Activated CD4-positive, alpha-beta T cell treated with anti-CD3 and anti-CD28 coated beads, Interleukin-2, amount 10 ng/mL, durations not matched to agents 7 days and 5 days (primary cell): ENCODE data around the gene DPM2. TPM values are rescaled to one million over a fixed set of nuclear protein-coding genes. Genes with fewer than 3 reads are reported as not detected.

Experiments
- CTCF ChIA-PET: fragments of 350-600 bp; sonication (Branson Sonifier 250); formaldehyde crosslinking; loops from one replicate; lab custom pipeline; 2021; ENCODE audit warnings: antibody characterized with exemption; lab: Charles Lee
- POLR2A ChIA-PET: fragments of 350-600 bp; sonication (Branson Sonifier 250); formaldehyde crosslinking; loops from one replicate; lab custom pipeline; 2021; ENCODE audit warnings: antibody characterized with exemption; lab: Charles Lee
- DNase-seq: peaks from one replicate; pipeline ENCODE4 v3.0.0-alpha.2; 2020
- H3K27ac Mint-ChIP-seq: one replicate; pipeline ENCODE4 v1.8.0; 2021; ENCODE audit warnings: mild to moderate bottlenecking, moderate library complexity, mixed read lengths
- H3K27me3 Mint-ChIP-seq: one replicate; pipeline ENCODE4 v1.8.0; 2021; ENCODE audit warnings: mixed read lengths
- H3K36me3 Mint-ChIP-seq: one replicate; pipeline ENCODE4 v1.8.0; 2021; ENCODE audit warnings: low read depth, mixed read lengths
- H3K4me1 Mint-ChIP-seq: one replicate; pipeline ENCODE4 v1.8.0; 2021; ENCODE audit warnings: mixed read lengths
- H3K4me3 Mint-ChIP-seq: one replicate; pipeline ENCODE4 v1.8.0; 2021; ENCODE audit warnings: mild to moderate bottlenecking, moderate library complexity, mixed read lengths
- H3K9me3 Mint-ChIP-seq: one replicate; pipeline ENCODE4 v1.8.0; 2021; ENCODE audit warnings: mixed read lengths
- total RNA-seq, 2 experiments: library from RNA; stranded (reverse); gene quantifications; one replicate each; pipeline ENCODE4 v1.2.3, GENCODE V29; 2021

The DPM2 gene
- total RNA-seq, 2 experiments from 2014 or later = 79.9 to 80.4 TPM

DNA sequence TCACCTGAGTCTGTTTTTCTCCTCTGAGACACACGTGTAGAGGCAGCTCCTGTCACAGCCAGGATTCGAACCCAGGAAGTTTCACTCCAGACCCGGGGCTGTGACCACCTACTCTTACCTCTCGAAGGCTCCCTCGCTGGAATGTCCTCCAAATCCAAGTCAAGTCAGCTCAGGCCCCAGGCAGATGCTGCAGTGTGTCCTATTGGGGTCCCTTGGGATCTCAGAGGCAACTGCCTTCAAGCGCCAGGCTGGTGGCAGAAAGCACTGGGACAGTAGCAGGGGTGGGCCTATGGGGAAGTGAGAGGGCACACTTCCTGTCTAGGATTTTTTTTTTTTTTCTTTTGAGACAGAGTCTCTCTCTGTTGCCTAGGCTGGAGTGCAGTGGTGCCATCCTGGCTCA, 20.1 kb downstream of the DPM2 start:
- Mint-ChIP-seq H3K27ac (peak overlapping the region; percentile 68), H3K36me3 (peaks cover 7% of the 10 kb centered on the region), H3K4me1 (peaks cover 59% of the 10 kb centered on the region), H3K9me3 (no peaks in the 10 kb centered on the region), H3K4me3 (peak overlapping the region; percentile 5), H3K27me3 (peaks cover 5% of the 10 kb centered on the region)
- ChIA-PET POLR2A (interaction anchor here (0.6 kb wide), 1 partner anchor 60 kb away, joined by 3 read pairs; no protein-coding TSS in a partner anchor), CTCF (interaction anchor here (1.0 to 4.1 kb wide), 5 partner anchors 13 to 207 kb away, joined by 3 to 19 read pairs (median 6); partner anchors contain the start of gene TOR2A)
- no peak for DNase-seq

DNA sequence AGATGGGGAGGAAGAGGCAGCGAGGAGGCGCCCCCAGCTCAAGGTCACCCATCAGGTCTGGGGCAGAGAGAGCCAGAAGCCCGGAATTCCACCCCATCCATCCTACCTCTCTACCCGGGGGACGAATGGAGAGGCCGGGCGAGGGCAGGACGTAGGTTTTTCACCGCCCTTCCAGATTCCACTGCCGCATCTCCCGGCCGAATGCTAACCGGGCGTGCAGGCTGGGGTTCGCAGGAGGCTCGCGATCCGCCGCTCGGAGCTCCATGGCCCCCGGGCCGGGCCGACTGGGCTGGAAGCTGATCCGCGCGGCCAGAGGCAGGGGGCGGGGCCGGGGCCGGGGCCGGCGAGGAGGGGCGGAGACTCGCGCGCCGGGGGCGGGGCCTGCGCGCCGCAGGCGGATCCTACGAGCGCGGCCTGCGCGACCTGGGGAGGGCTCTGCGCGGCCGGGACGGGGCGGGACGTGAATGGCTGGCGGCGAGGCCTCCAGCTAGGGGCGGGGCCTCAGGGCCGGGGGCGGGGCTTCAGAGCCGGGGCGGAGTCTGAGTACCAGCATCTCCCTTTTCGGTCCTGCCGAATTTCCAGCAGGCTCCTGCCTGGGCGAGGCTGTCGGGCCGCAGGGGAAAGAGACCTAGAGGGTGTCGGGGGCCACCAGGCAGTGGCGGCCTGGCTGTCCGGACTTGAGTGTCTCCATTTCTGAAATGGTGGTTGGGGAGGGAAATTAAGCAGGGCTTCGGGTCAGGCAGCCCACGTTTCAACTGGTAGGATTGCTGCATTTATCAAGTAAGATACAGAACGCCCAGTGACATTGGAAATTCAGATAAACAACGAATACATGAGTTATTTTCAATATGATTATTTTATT, 20.7 kb downstream of the DPM2 start, which contains the start of gene ST6GALNAC4:
TSS of gene ST6GALNAC4 (minus strand) at position 322 of the 862 bp plus-strand sequence. CDS start 622 bp downstream, outside the sequence.
- POLR2A ChIA-PET = interaction anchor here (0.6 kb wide), 1 partner anchor 61 kb away, joined by 3 read pairs; no protein-coding TSS in a partner anchor
- CTCF ChIA-PET = interaction anchor here (0.6 to 4.1 kb wide), 8 partner anchors 11 to 208 kb away, joined by 3 to 19 read pairs (median 5); partner anchors contain the start of genes EEIG1 and TOR2A
- Mint-ChIP-seq H3K27ac (peak within 1 kb of the TSS; percentile 87), H3K9me3 (no peaks in the 10 kb centered on the region), H3K4me3 (peak within 1 kb of the TSS; percentile 78), H3K4me1 (peaks cover 62% of the 10 kb centered on the region), H3K27me3 (peaks cover under 1% of the 10 kb centered on the region), H3K36me3 (peaks cover 9% of the 10 kb centered on the region)
- DNase-seq = peak; percentile 94

DNA sequence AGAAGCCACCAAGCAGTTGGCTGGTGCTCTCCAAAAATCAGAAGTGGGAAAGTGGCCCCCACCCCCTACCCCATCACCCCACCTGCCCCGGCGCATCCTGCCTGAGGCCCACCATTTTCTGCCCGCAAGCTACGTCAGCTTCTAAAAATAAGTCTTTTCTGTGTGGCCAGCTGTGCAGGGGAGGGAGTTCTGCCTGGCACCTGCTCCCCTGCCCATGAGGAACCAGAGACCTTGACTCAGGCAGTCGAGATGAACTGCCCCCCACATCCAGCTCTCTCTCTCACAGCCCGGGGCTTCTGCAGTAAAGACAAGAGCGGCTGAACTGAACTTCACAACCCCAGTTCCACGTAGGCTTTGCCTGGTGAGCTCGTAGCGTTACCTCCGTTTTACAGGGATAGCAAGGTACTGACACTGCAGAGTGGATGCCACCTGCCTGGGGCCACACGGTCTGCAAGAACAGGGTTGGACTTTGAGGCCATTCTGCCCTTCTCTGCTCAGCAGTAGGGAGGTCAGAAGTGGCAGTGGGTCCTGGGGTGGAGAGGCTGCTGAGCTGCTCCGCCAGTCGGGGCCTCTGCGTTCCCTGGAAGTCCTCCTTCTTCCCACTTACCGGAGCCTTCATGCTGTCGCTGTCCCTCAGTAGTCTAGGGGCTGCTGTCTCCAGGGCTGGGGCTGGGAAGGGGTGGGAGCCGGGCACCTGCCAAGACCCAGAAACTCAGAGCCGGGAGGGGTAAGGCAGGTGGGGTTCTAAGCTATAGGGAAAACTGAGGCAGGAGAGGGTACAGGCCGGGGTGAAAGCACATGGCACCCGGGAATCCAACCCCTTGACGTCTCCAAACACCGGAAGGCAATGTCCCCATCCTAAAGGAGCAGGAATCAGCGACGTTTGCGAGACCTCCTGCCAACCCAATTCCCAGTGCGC, 21.6 kb downstream of the DPM2 start:
- POLR2A ChIA-PET = interaction anchor here (0.7 kb wide), 2 partner anchors 12 to 145 kb away, joined by 3 read pairs; no protein-coding TSS in a partner anchor
- H3K9me3 Mint-ChIP-seq = no peaks in the 10 kb centered on the region
- CTCF ChIA-PET = interaction anchor here (0.6 to 4.1 kb wide), 8 partner anchors 10 to 484 kb away, joined by 3 to 19 read pairs (median 4); partner anchors contain the start of genes EEIG1 and TOR2A
- peak overlapping the region; percentile 78 for H3K4me3 Mint-ChIP-seq
- peak; percentile 44 for DNase-seq
- H3K36me3 Mint-ChIP-seq = peaks cover 12% of the 10 kb centered on the region
- H3K27ac Mint-ChIP-seq = peak overlapping the region; percentile 87
- H3K27me3 Mint-ChIP-seq = no peaks in the 10 kb centered on the region
- H3K4me1 Mint-ChIP-seq = peaks cover 66% of the 10 kb centered on the region

DNA sequence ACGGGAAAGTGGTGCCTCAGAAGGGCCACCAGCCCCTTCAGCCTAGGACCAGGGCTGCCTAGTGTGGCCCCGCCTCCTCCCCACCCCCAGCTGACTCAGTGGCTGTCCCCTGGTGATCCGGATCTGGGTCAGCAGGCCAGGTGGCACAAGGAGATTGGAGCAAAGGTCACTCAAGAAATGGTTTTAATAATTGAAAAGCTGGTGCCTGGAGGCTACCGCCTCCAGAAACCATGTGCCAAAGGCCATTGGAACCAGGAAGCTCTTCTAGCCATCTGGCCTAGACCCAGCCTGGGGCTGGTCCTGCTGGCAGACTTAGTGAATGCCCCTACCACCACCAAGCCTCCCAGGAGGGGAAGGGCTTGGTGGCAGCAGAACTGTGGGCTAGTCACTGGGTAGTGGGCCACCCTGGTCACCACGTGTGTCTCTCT, 22.3 kb downstream of the DPM2 start:
- Mint-ChIP-seq H3K4me3 (peak overlapping the region; percentile 78), H3K36me3 (peaks cover 17% of the 10 kb centered on the region), H3K27me3 (no peaks in the 10 kb centered on the region), H3K9me3 (no peaks in the 10 kb centered on the region), H3K27ac (peak overlapping the region; percentile 62), H3K4me1 (peaks cover 69% of the 10 kb centered on the region)
- ChIA-PET CTCF (interaction anchor here (0.6 to 4.1 kb wide), 3 partner anchors 45 to 484 kb away, joined by 4 to 19 read pairs (median 15); partner anchors contain the start of gene TOR2A), POLR2A (interaction anchor here (0.7 kb wide), 1 partner anchor 11 kb away, joined by 3 read pairs; no protein-coding TSS in a partner anchor)
- DNase-seq = no peak

DNA sequence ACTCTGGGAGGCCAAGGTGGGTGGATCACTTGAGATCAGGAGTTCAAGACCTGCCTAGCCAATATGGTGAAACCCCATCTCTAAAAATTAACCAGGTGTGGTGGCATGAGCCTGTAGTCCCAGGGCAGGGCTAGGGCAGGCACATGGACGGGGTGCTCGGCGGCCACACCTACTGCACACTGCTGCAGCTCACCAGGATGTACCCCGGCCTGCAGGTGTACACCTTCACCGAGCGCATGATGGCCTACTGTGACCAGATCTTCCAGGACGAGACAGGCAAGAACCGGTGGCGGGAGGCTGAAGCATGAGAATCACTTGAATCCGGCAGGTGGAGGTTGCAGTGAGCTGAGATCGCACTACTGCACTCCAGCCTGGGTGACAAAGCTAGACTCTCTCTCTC, 24.0 kb downstream of the DPM2 start:
- peak overlapping the region; percentile 76 for H3K27ac Mint-ChIP-seq
- POLR2A ChIA-PET = no interaction called here
- CTCF ChIA-PET = interaction anchor here (1.4 kb wide), 1 partner anchor 10 kb away, joined by 3 read pairs; no protein-coding TSS in a partner anchor
- DNase-seq = no peak
- no peaks in the 10 kb centered on the region for H3K27me3 Mint-ChIP-seq
- H3K36me3 Mint-ChIP-seq = peaks cover 17% of the 10 kb centered on the region
- no peaks in the 10 kb centered on the region for H3K9me3 Mint-ChIP-seq
- peaks cover 56% of the 10 kb centered on the region for H3K4me1 Mint-ChIP-seq
- H3K4me3 Mint-ChIP-seq = no peak overlapping the region

DNA sequence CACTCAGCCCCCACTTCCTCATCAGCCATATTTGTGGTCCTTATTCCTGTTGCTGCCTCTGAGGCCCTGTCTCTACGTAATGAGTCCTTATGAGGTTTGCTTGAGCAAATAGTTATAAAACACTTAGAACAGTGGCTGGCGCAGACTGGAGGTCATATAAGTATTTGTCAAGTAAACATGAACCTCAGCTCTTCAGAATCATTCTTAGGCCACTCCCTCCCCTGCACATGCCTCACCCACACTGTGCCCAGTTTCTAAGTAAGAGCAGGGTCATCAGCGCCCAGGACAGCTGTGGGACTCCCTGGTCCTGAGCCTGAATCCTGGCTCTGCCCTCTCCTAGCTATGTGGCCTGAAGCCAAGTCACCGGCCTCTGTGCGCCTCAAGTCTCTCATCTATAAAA, 24.8 kb downstream of the DPM2 start:
- Mint-ChIP-seq H3K4me3 (no peak overlapping the region), H3K4me1 (peaks cover 48% of the 10 kb centered on the region)

DNA sequence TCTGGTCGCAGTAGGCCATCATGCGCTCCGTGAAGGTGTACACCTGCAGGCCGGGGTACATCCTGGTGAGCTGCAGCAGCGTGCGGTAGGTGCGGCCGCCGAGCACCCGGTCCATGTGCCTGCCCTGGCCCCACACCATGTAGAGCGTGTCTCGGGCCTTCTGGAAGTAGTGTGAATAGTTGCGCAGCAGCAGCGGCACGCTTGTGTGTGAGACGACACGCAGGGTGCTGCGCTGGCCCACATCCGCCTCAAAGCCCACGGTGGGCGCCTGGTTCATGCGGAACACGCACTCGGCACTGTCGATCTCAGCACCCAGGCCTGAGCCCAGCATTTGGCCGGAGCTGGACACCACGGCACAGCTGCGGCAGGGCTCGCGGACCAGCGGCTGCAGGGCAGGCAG, 25.4 kb downstream of the DPM2 start:
- Mint-ChIP-seq H3K4me1 (peaks cover 44% of the 10 kb centered on the region), H3K4me3 (no peak overlapping the region), H3K36me3 (peaks cover 17% of the 10 kb centered on the region), H3K9me3 (no peaks in the 10 kb centered on the region), H3K27ac (no peak overlapping the region), H3K27me3 (no peaks in the 10 kb centered on the region)
- POLR2A ChIA-PET = interaction anchor here (0.5 kb wide), 1 partner anchor 122 kb away, joined by 4 read pairs; no protein-coding TSS in a partner anchor
- no peak for DNase-seq
- CTCF ChIA-PET = interaction anchor here (1.1 to 1.4 kb wide), 4 partner anchors 9 to 30 kb away, joined by 3 to 5 read pairs (median 3); no protein-coding TSS in a partner anchor

More for the DNA sequence above, 24.8 kb downstream of the DPM2 start:
- no peaks in the 10 kb centered on the region for H3K9me3 Mint-ChIP-seq
- H3K27ac Mint-ChIP-seq = no peak overlapping the region
- CTCF ChIA-PET = interaction anchor here (1.1 to 1.4 kb wide), 4 partner anchors 9 to 31 kb away, joined by 3 to 5 read pairs (median 3); no protein-coding TSS in a partner anchor
- DNase-seq = no peak
- H3K36me3 Mint-ChIP-seq = peaks cover 17% of the 10 kb centered on the region
- H3K27me3 Mint-ChIP-seq = no peaks in the 10 kb centered on the region
- POLR2A ChIA-PET = interaction anchor here (0.5 kb wide), 1 partner anchor 122 kb away, joined by 4 read pairs; no protein-coding TSS in a partner anchor

DNA sequence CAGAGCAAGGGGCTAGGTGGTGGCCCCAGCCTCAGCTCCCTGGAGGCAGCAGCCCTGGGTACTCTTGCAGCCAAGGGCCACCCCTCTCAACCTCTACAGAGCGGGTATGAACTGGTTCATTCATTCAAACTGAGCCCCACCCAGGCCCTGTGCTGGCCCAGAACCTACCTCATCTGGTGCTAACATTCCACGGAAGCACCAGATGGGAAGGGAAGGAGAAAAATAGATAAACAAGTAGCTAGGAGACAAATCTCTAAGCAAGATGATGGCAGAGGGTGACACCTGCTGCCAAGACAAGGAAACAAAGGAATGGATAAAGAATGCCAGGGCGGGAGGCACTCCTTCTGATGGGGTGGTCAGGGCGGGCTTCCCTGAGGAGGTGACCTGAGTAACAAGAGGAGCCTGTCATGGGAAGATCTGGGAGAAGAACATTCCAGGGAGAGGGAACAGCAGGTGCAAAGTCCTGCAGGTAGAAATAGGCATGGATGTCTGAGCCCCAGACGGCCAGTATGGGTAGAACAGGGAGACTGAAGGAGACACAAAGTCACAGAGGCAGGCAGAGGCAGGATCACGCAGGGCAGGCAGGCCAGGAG, 26.9 kb downstream of the DPM2 start:
- Mint-ChIP-seq H3K27me3 (no peaks in the 10 kb centered on the region), H3K9me3 (no peaks in the 10 kb centered on the region), H3K27ac (peak overlapping the region; percentile 83), H3K4me1 (peaks cover 49% of the 10 kb centered on the region), H3K36me3 (peaks cover 17% of the 10 kb centered on the region), H3K4me3 (no peak overlapping the region)
- CTCF ChIA-PET = interaction anchor here (1.1 to 1.9 kb wide), 6 partner anchors 11 to 176 kb away, joined by 3 to 8 read pairs (median 6); partner anchors contain the start of gene TOR2A
- POLR2A ChIA-PET = no interaction called here
- DNase-seq = no peak

DNA sequence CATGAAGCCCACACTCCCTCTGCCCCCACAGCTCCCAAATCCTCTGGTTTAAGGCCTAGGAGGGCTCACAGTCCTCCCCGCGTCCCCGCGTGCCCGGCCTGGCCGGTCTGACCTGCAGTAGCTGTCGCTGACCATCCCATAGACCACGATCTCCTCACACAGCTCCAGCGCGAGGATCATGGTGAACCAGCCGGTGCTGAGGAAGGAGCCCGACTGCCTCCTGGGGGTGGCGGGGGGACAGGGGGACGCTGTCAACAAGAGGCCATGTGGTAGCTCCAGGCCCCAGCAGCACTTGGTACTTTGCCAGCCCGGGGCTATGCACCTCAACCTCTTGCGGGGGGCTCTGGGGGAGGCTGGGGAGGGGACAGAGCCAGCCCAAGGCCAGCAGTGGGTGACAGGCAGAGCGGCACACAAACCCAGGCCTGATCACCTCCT, 27.8 kb downstream of the DPM2 start:
- no peaks in the 10 kb centered on the region for H3K9me3 Mint-ChIP-seq
- H3K4me3 Mint-ChIP-seq = no peak overlapping the region
- DNase-seq = no peak
- POLR2A ChIA-PET = no interaction called here
- H3K4me1 Mint-ChIP-seq = peaks cover 47% of the 10 kb centered on the region
- no peaks in the 10 kb centered on the region for H3K27me3 Mint-ChIP-seq
- peaks cover 21% of the 10 kb centered on the region for H3K36me3 Mint-ChIP-seq
- CTCF ChIA-PET = interaction anchor here (0.8 to 1.9 kb wide), 8 partner anchors 10 to 175 kb away, joined by 3 to 8 read pairs (median 4); partner anchors contain the start of gene TOR2A
- no peak overlapping the region for H3K27ac Mint-ChIP-seq

DNA sequence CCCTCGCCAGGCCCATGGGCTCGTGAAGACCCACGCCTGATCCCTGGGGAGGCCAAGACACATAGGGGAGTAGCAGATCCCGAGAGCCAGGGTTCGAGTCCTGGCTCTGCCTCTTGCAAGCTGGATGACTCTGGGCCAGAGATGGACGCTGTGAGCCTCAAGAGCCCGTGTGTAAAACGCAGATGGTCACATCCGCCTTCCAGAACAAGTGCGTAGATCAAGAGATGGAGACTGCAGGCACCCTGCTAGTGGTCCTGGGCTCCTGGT, 29.1 kb downstream of the DPM2 start:
- H3K27ac Mint-ChIP-seq = no peak overlapping the region
- CTCF ChIA-PET = interaction anchor here (1.7 kb wide), 1 partner anchor 174 kb away, joined by 5 read pairs; the partner anchor contains the start of gene TOR2A

More for the DNA sequence above, 29.1 kb downstream of the DPM2 start:
- DNase-seq = no peak
- Mint-ChIP-seq H3K27me3 (no peaks in the 10 kb centered on the region), H3K4me3 (no peak overlapping the region), H3K4me1 (peaks cover 54% of the 10 kb centered on the region), H3K9me3 (no peaks in the 10 kb centered on the region), H3K36me3 (peaks cover 25% of the 10 kb centered on the region)
- POLR2A ChIA-PET = no interaction called here
